Measurements from ENCODE around the gene PDXP. TPM values are rescaled to one million over a fixed set of nuclear protein-coding genes. Genes with fewer than 3 reads are reported as not detected.

Gene PDXP
- total and polyA plus RNA-seq, 2 experiments from 2014 or later: 15.0 to 55.6 TPM

DNA sequence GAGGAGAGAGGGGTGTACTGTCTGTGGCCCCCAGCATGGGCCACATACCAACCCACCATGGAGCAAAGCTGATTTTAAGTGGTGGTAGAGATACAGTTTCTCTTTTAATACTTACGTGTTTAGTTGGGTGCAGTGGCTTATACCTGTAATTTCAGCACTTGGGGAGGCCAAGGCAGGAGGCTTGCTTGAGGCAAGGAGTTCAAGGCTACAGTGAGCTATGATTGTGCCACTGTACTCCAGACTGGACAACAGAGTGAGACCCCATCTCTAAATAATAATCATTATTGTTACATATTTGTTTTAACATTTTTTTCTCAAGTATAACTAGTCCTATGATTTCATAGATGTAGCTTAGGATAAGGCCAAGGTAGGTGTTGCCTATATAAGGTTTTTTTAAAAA is 41.1 kb upstream of the PDXP start:
- Mint-ChIP-seq H3K27ac (no peak overlapping the region), H3K4me3 (no peak overlapping the region), H3K36me3 (ENCODE audit: low read depth) (peaks cover 33% of the 10 kb centered on the region), H3K9me3 (no peaks in the 10 kb centered on the region), H3K27me3 (ENCODE audit: insufficient read depth, low read depth, poor library complexity) (peaks cover 11% of the 10 kb centered on the region), H3K4me1 (no peaks in the 10 kb centered on the region)
- H4K20me1 ChIP-seq (replicated peaks; ENCODE audit: insufficient read depth): peaks cover 4% of the 10 kb centered on the region
- no peak for ATAC-seq
- TF ChIP-seq, protein P1, sequence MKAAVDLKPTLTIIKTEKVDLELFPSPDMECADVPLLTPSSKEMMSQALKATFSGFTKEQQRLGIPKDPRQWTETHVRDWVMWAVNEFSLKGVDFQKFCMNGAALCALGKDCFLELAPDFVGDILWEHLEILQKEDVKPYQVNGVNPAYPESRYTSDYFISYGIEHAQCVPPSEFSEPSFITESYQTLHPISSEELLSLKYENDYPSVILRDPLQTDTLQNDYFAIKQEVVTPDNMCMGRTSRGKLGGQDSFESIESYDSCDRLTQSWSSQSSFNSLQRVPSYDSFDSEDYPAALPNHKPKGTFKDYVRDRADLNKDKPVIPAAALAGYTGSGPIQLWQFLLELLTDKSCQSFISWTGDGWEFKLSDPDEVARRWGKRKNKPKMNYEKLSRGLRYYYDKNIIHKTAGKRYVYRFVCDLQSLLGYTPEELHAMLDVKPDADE (IDR thresholded peaks at IDR 0.05): no peak
- TF ChIP-seq STAT1 (IDR thresholded peaks at IDR 0.05; ENCODE audit: unreplicated experiment) (no peak), NANOG (IDR thresholded peaks at IDR 0.05; ENCODE audit: borderline replicate concordance) (no peak), EZH2phosphoT487 (IDR thresholded peaks at IDR 0.05; ENCODE audit: unreplicated experiment) (no peak), EZH2 (IDR thresholded peaks at IDR 0.05; ENCODE audit: low read depth, unreplicated experiment) (no peak), POLR2AphosphoS5 (IDR thresholded peaks at IDR 0.05; ENCODE audit: low read depth) (no peak), ZNF114 (CRISPR knock-in tag; IDR thresholded peaks at IDR 0.05) (no peak), JUNB (IDR thresholded peaks at IDR 0.05; ENCODE audit: unreplicated experiment) (no peak), CREB1 (CRISPR knock-in tag; IDR thresholded peaks at IDR 0.05; ENCODE audit: low read depth) (no peak), ZNF331 (CRISPR knock-in tag; IDR thresholded peaks at IDR 0.05; ENCODE audit: low read depth) (no peak)
- TF ChIP-seq, protein P2, sequence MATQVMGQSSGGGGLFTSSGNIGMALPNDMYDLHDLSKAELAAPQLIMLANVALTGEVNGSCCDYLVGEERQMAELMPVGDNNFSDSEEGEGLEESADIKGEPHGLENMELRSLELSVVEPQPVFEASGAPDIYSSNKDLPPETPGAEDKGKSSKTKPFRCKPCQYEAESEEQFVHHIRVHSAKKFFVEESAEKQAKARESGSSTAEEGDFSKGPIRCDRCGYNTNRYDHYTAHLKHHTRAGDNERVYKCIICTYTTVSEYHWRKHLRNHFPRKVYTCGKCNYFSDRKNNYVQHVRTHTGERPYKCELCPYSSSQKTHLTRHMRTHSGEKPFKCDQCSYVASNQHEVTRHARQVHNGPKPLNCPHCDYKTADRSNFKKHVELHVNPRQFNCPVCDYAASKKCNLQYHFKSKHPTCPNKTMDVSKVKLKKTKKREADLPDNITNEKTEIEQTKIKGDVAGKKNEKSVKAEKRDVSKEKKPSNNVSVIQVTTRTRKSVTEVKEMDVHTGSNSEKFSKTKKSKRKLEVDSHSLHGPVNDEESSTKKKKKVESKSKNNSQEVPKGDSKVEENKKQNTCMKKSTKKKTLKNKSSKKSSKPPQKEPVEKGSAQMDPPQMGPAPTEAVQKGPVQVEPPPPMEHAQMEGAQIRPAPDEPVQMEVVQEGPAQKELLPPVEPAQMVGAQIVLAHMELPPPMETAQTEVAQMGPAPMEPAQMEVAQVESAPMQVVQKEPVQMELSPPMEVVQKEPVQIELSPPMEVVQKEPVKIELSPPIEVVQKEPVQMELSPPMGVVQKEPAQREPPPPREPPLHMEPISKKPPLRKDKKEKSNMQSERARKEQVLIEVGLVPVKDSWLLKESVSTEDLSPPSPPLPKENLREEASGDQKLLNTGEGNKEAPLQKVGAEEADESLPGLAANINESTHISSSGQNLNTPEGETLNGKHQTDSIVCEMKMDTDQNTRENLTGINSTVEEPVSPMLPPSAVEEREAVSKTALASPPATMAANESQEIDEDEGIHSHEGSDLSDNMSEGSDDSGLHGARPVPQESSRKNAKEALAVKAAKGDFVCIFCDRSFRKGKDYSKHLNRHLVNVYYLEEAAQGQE (IDR thresholded peaks at IDR 0.05; ENCODE audit: unreplicated experiment): no peak
- TF ChIP-seq, protein P3, sequence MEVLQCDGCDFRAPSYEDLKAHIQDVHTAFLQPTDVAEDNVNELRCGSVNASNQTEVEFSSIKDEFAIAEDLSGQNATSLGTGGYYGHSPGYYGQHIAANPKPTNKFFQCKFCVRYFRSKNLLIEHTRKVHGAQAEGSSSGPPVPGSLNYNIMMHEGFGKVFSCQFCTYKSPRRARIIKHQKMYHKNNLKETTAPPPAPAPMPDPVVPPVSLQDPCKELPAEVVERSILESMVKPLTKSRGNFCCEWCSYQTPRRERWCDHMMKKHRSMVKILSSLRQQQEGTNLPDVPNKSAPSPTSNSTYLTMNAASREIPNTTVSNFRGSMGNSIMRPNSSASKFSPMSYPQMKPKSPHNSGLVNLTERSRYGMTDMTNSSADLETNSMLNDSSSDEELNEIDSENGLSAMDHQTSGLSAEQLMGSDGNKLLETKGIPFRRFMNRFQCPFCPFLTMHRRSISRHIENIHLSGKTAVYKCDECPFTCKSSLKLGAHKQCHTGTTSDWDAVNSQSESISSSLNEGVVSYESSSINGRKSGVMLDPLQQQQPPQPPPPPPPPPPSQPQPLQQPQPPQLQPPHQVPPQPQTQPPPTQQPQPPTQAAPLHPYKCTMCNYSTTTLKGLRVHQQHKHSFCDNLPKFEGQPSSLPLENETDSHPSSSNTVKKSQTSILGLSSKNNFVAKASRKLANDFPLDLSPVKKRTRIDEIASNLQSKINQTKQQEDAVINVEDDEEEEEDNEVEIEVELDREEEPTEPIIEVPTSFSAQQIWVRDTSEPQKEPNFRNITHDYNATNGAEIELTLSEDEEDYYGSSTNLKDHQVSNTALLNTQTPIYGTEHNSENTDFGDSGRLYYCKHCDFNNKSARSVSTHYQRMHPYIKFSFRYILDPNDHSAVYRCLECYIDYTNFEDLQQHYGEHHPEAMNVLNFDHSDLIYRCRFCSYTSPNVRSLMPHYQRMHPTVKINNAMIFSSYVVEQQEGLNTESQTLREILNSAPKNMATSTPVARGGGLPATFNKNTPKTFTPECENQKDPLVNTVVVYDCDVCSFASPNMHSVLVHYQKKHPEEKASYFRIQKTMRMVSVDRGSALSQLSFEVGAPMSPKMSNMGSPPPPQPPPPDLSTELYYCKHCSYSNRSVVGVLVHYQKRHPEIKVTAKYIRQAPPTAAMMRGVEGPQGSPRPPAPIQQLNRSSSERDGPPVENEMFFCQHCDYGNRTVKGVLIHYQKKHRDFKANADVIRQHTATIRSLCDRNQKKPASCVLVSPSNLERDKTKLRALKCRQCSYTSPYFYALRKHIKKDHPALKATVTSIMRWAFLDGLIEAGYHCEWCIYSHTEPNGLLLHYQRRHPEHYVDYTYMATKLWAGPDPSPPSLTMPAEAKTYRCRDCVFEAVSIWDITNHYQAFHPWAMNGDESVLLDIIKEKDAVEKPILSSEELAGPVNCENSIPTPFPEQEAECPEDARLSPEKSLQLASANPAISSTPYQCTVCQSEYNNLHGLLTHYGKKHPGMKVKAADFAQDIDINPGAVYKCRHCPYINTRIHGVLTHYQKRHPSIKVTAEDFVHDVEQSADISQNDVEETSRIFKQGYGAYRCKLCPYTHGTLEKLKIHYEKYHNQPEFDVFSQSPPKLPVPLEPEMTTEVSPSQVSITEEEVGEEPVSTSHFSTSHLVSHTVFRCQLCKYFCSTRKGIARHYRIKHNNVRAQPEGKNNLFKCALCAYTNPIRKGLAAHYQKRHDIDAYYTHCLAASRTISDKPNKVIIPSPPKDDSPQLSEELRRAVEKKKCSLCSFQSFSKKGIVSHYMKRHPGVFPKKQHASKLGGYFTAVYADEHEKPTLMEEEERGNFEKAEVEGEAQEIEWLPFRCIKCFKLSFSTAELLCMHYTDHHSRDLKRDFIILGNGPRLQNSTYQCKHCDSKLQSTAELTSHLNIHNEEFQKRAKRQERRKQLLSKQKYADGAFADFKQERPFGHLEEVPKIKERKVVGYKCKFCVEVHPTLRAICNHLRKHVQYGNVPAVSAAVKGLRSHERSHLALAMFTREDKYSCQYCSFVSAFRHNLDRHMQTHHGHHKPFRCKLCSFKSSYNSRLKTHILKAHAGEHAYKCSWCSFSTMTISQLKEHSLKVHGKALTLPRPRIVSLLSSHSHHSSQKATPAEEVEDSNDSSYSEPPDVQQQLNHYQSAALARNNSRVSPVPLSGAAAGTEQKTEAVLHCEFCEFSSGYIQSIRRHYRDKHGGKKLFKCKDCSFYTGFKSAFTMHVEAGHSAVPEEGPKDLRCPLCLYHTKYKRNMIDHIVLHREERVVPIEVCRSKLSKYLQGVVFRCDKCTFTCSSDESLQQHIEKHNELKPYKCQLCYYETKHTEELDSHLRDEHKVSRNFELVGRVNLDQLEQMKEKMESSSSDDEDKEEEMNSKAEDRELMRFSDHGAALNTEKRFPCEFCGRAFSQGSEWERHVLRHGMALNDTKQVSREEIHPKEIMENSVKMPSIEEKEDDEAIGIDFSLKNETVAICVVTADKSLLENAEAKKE (CRISPR knock-in tag; IDR thresholded peaks at IDR 0.05): no peak
- TF ChIP-seq, protein P4, sequence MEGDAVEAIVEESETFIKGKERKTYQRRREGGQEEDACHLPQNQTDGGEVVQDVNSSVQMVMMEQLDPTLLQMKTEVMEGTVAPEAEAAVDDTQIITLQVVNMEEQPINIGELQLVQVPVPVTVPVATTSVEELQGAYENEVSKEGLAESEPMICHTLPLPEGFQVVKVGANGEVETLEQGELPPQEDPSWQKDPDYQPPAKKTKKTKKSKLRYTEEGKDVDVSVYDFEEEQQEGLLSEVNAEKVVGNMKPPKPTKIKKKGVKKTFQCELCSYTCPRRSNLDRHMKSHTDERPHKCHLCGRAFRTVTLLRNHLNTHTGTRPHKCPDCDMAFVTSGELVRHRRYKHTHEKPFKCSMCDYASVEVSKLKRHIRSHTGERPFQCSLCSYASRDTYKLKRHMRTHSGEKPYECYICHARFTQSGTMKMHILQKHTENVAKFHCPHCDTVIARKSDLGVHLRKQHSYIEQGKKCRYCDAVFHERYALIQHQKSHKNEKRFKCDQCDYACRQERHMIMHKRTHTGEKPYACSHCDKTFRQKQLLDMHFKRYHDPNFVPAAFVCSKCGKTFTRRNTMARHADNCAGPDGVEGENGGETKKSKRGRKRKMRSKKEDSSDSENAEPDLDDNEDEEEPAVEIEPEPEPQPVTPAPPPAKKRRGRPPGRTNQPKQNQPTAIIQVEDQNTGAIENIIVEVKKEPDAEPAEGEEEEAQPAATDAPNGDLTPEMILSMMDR (conservative IDR thresholded peaks at IDR 0.05; ENCODE audit: low read depth in 2 of 2): no peak
- H3K4me3 ChIP-seq: no peak overlapping the region
- H3F3A ChIP-seq (replicated peaks; ENCODE audit: low read depth): peaks cover 4% of the 10 kb centered on the region; the same call in 1 of the 2 replicates
- H3K36me3 ChIP-seq (ENCODE audit: insufficient read depth): 0 out of 2 replicates have a peak, but pooled peaks cover 6% of the 10 kb centered on the region
- no peaks in the 10 kb centered on the region for H3K27me3 ChIP-seq (ENCODE audit: insufficient read depth)
- H3K4me2 ChIP-seq: no peak overlapping the region
- no peaks in the 10 kb centered on the region for H3K9me2 ChIP-seq (ENCODE audit: insufficient read depth)
- no peak overlapping the region for H3K27ac ChIP-seq (ENCODE audit: low read depth)
- DNase-seq (ENCODE audit: low spot score): no peak
- no peaks in the 10 kb centered on the region for H3K79me2 ChIP-seq (replicated peaks; ENCODE audit: insufficient read depth)
- H3K4me1 ChIP-seq (ENCODE audit: insufficient read depth): no peaks in the 10 kb centered on the region
- no peak overlapping the region for H2AFZ ChIP-seq

Measured in GM23338 (cell line).